Activated CD8-positive, alpha-beta T cell treated with anti-CD3 and anti-CD28 coated beads for 36 hours (primary cell): Measurements from ENCODE around the gene LCP1. TPM values are rescaled to one million over a fixed set of nuclear protein-coding genes. Genes with fewer than 3 reads are reported as not detected.

Experiments
- ATAC-seq: fragments of 200-7000 bp; cut with Tn5 transposase; one replicate; pipeline ENCODE4 v1.10.0; 2021; ENCODE audit warnings: mild to moderate bottlenecking, moderate library complexity
- CTCF ChIA-PET: fragments of 350-600 bp; sonication (Branson Sonifier 250); formaldehyde crosslinking; loops from one replicate; lab custom pipeline; 2021; ENCODE audit warnings: antibody characterized with exemption; lab: Charles Lee
- POLR2A ChIA-PET: fragments of 350-600 bp; sonication (Branson Sonifier 250); formaldehyde crosslinking; loops from one replicate; lab custom pipeline; 2021; ENCODE audit warnings: antibody characterized with exemption; lab: Charles Lee
- DNase-seq: peaks from one replicate; pipeline ENCODE4 v3.0.0-alpha.2; 2020
- H3K27ac Mint-ChIP-seq: one replicate; pipeline ENCODE4 v1.8.0; 2021; ENCODE audit warnings: mild to moderate bottlenecking, mixed read lengths
- H3K27me3 Mint-ChIP-seq: one replicate; pipeline ENCODE4 v1.8.0; 2021; ENCODE audit warnings: mixed read lengths
- H3K36me3 Mint-ChIP-seq: one replicate; pipeline ENCODE4 v1.8.0; 2021; ENCODE audit warnings: low read depth, mixed read lengths
- H3K4me1 Mint-ChIP-seq: one replicate; pipeline ENCODE4 v1.8.0; 2021; ENCODE audit warnings: low read depth, mixed read lengths
- H3K4me3 Mint-ChIP-seq: one replicate; pipeline ENCODE4 v1.8.0; 2021; ENCODE audit warnings: mild to moderate bottlenecking, moderate library complexity, mixed read lengths
- H3K9me3 Mint-ChIP-seq: one replicate; pipeline ENCODE4 v1.8.0; 2021; ENCODE audit warnings: mixed read lengths
- CTCF ChIP-seq: fragments of 200-600 bp; IDR thresholded peaks from one replicate; pipeline ENCODE4 v1.8.0; 2022; ENCODE audit warnings: antibody characterized with exemption, mild to moderate bottlenecking
- intact Hi-C: fragments of 100-400 bp; cut with micrococcal nuclease; formaldehyde crosslinking; loops from one replicate; pipeline ENCODE4 v1.10.0; 2022
- total RNA-seq, 2 experiments: library from RNA; stranded (reverse); gene quantifications; one replicate each; pipeline ENCODE4 v1.2.3, GENCODE V29; 2021

Gene LCP1
- total RNA-seq, 2 experiments from 2014 or later, result 1,014 to 1,019 TPM

GRCh38 chr13:46146898-46147297 is 35.1 kb downstream of the LCP1 start:
- ChIA-PET CTCF (no interaction called here), POLR2A (no interaction called here)
- TF ChIP-seq CTCF, result no peak
- H3K27me3 Mint-ChIP-seq, result no peaks in the 10 kb centered on the region
- DNase-seq, result no peak
- peaks cover 81% of the 10 kb centered on the region for H3K36me3 Mint-ChIP-seq
- peaks cover 49% of the 10 kb centered on the region for H3K4me1 Mint-ChIP-seq
- H3K27ac Mint-ChIP-seq, result no peak overlapping the region
- no peak overlapping the region for H3K4me3 Mint-ChIP-seq
- intact Hi-C loops, result no loop called here
- no peaks in the 10 kb centered on the region for H3K9me3 Mint-ChIP-seq
- ATAC-seq, result no peak

- Mint-ChIP-seq H3K9me3 (no peaks in the 10 kb centered on the region), H3K4me3 (no peak overlapping the region), H3K27me3 (no peaks in the 10 kb centered on the region), H3K36me3 (peaks cover 83% of the 10 kb centered on the region), H3K4me1 (peaks cover 49% of the 10 kb centered on the region), H3K27ac (peak overlapping the region; percentile 46)
- DNase-seq (no peak), ATAC-seq (no peak)
- ChIA-PET POLR2A (interaction anchor here (0.9 to 1.1 kb wide), 2 partner anchors 9 to 16 kb away, joined by 3 read pairs; no protein-coding TSS in a partner anchor), CTCF (interaction anchor here (5.6 kb wide), 1 partner anchor 19 kb away, joined by 30 read pairs; no protein-coding TSS in a partner anchor)
- TF ChIP-seq CTCF, result no peak
- intact Hi-C loops, result no loop called here
Observed at GRCh38 chr13:46145950-46146349, 36.0 kb downstream of the LCP1 start.

GRCh38 chr13:46145135-46145534 is 36.8 kb downstream of the LCP1 start:
- no peak for TF ChIP-seq CTCF
- DNase-seq (no peak), ATAC-seq (no peak)
- Mint-ChIP-seq H3K27ac (peak overlapping the region; percentile 51), H3K9me3 (no peaks in the 10 kb centered on the region), H3K27me3 (no peaks in the 10 kb centered on the region), H3K36me3 (peaks cover 83% of the 10 kb centered on the region), H3K4me3 (no peak overlapping the region), H3K4me1 (peaks cover 48% of the 10 kb centered on the region)
- intact Hi-C loops, result no loop called here
- ChIA-PET POLR2A (interaction anchor here (1.1 to 2.4 kb wide), 2 partner anchors 10 to 14 kb away, joined by 3 to 10 read pairs; no protein-coding TSS in a partner anchor), CTCF (interaction anchor here (0.6 to 8.4 kb wide), 3 partner anchors 15 to 536 kb away, joined by 3 to 67 read pairs (median 30); no protein-coding TSS in a partner anchor)

GRCh38 chr13:46143184-46143701 is 38.7 kb downstream of the LCP1 start:
- Mint-ChIP-seq H3K4me1 (peaks cover 42% of the 10 kb centered on the region), H3K27ac (peak overlapping the region; percentile 79), H3K36me3 (peaks cover 80% of the 10 kb centered on the region), H3K4me3 (no peak overlapping the region), H3K9me3 (no peaks in the 10 kb centered on the region), H3K27me3 (no peaks in the 10 kb centered on the region)
- intact Hi-C loops, result no loop called here
- ChIA-PET CTCF (interaction anchor here (0.9 to 8.4 kb wide), 6 partner anchors 11 to 117 kb away, joined by 3 to 67 read pairs (median 6); no protein-coding TSS in a partner anchor), POLR2A (interaction anchor here (1.3 to 3.0 kb wide), 5 partner anchors 8 to 18 kb away, joined by 3 to 15 read pairs (median 6); no protein-coding TSS in a partner anchor)
- TF ChIP-seq CTCF, result no peak
- ATAC-seq (peak; percentile 29), DNase-seq (no peak)

- Mint-ChIP-seq H3K36me3 (peaks cover 80% of the 10 kb centered on the region), H3K27me3 (no peaks in the 10 kb centered on the region), H3K27ac (peak overlapping the region; percentile 79), H3K9me3 (no peaks in the 10 kb centered on the region), H3K4me1 (peaks cover 43% of the 10 kb centered on the region), H3K4me3 (no peak overlapping the region)
- ChIA-PET CTCF (interaction anchor here (0.9 to 8.4 kb wide), 6 partner anchors 11 to 117 kb away, joined by 3 to 67 read pairs (median 6); no protein-coding TSS in a partner anchor), POLR2A (interaction anchor here (1.3 to 3.0 kb wide), 6 partner anchors 8 to 17 kb away, joined by 3 to 15 read pairs (median 6); no protein-coding TSS in a partner anchor)
- ATAC-seq, result no peak
- intact Hi-C loops, result no loop called here
- TF ChIP-seq CTCF, result no peak
- DNase-seq, result no peak
Observed at GRCh38 chr13:46142776-46143175, 39.2 kb downstream of the LCP1 start.
